ENCODE results near the gene SORBS2. TPM values are rescaled to one million over a fixed set of nuclear protein-coding genes. Genes with fewer than 3 reads are reported as not detected.
"Not testable (repeated sequence)": the region's sequence is repeated elsewhere in the genome, so short reads cannot be mapped to it uniquely, and the experiment has no call there.

Gene SORBS2
- total RNA-seq, 5 donors from 2014 or later (not counting 1 experiment from before 2014, with no cell fraction given), result 0.15 to 1.9 (median 0.98) TPM; not detected in 1

DNA sequence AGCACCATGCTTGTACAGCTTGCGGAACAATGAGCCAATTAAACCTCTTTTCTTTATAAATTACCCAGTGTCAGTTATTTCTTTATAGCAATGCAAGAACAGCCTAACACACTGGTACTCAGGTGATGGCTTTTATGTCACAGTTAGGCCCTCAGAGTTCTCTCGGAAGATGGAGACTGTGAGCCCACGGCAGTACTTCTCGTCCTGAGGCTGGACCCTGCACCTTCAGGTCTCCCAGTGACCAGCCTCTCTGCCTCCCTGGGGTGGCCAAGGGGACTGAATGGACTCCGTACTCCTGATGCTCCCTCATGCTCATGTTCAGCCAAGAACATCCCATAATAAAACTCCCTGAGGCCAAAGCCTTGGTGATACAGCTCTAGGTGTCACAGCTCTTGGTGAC is 251.7 kb downstream of the SORBS2 start:
- DNase-seq (no peak), ATAC-seq (replicated peaks in 1 of 4) (no peak)
- no peak overlapping the region for H3K4me3 Mint-ChIP-seq
- H3K9me3 ChIP-seq, result no peaks in the 10 kb centered on the region
- H3K4me1 Mint-ChIP-seq, result no peaks in the 10 kb centered on the region
- H3K36me3 Mint-ChIP-seq, result no peaks in the 10 kb centered on the region
- peaks cover 27 to 39% of the 10 kb centered on the region in 2 donors for H3K27me3 Mint-ChIP-seq
- H3K9me3 Mint-ChIP-seq, result peaks cover 0 to 5% (median 2%) of the 10 kb centered on the region in 3 donors
- no peak overlapping the region for H3K27ac ChIP-seq (ENCODE audit: low read length)
- CTCF ChIA-PET, result no interaction called here
- H3K36me3 ChIP-seq (ENCODE audit: control insufficient read depth in 2 of 2, extremely low read depth in 1 of 2, insufficient read depth in 1 of 2, low read length in 1 of 2), result no peaks in the 10 kb centered on the region
- no peaks in the 10 kb centered on the region for H3K4me1 ChIP-seq (ENCODE audit: control insufficient read depth in 1 of 2, extremely low read depth in 1 of 2, insufficient read depth in 2 of 2, low read length in 2 of 2)
- H3K4me3 ChIP-seq (ENCODE audit: control insufficient read depth in 1 of 2, extremely low read depth in 1 of 2, low read length in 1 of 2), result no peak overlapping the region
- peaks cover 0 to 9% of the 10 kb centered on the region in 2 experiments for H3K27me3 ChIP-seq (replicated peaks in 1 of 2; ENCODE audit: control insufficient read depth in 2 of 2, extremely low read depth in 1 of 2, insufficient read depth in 2 of 2, low read length in 1 of 2)
- 89% methylated on average over 4 of the region's 5 CpGs for WGBS (ENCODE audit: insufficient coverage)
- POLR2A ChIA-PET, result no interaction called here
- H3K27ac Mint-ChIP-seq, result no peak overlapping the region

DNA sequence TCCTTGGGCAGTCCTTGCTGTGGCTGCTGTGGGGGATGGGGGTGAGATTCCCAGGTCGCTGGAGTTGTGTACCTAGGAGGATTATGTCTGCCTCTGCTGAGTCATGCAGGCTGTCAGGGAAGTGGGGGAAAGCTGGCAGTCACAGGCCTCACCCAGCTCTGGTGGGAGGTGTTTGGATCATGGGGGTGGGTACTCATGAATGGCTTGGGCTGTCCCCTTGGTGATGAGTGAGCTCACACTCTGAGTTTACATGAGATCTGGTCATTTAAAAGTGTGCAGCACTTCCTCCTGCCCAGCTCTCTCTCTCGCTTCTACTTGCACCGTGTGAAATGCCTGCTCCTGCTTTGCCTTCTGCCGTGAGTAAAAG is 252.1 kb downstream of the SORBS2 start:
- no peaks in the 10 kb centered on the region for H3K4me1 Mint-ChIP-seq
- no peak overlapping the region for H3K4me3 Mint-ChIP-seq
- H3K27ac ChIP-seq (ENCODE audit: low read length), result no peak overlapping the region
- ChIA-PET CTCF (no interaction called here), POLR2A (no interaction called here)
- H3K9me3 Mint-ChIP-seq, result peaks cover 0 to 5% (median 2%) of the 10 kb centered on the region in 3 donors
- 72% methylated on average over 4 of the region's 4 CpGs for WGBS (ENCODE audit: insufficient coverage)
- ATAC-seq (replicated peaks in 1 of 4), result no peak
- H3K36me3 Mint-ChIP-seq, result no peaks in the 10 kb centered on the region
- H3K4me3 ChIP-seq (ENCODE audit: control insufficient read depth in 1 of 2, extremely low read depth in 1 of 2, low read length in 1 of 2), result no peak overlapping the region
- no peaks in the 10 kb centered on the region for H3K4me1 ChIP-seq (ENCODE audit: control insufficient read depth in 1 of 2, extremely low read depth in 1 of 2, insufficient read depth in 2 of 2, low read length in 2 of 2)
- no peak overlapping the region for H3K27ac Mint-ChIP-seq
- DNase-seq, result no peak
- no peaks in the 10 kb centered on the region for H3K36me3 ChIP-seq (ENCODE audit: control insufficient read depth in 2 of 2, extremely low read depth in 1 of 2, insufficient read depth in 1 of 2, low read length in 1 of 2)
- H3K27me3 Mint-ChIP-seq, result peaks cover 29 to 41% of the 10 kb centered on the region in 2 donors
- H3K27me3 ChIP-seq (replicated peaks in 1 of 2; ENCODE audit: control insufficient read depth in 2 of 2, extremely low read depth in 1 of 2, insufficient read depth in 2 of 2, low read length in 1 of 2), result peaks cover under 1 to 9% of the 10 kb centered on the region in 2 experiments
- H3K9me3 ChIP-seq, result no peaks in the 10 kb centered on the region

DNA sequence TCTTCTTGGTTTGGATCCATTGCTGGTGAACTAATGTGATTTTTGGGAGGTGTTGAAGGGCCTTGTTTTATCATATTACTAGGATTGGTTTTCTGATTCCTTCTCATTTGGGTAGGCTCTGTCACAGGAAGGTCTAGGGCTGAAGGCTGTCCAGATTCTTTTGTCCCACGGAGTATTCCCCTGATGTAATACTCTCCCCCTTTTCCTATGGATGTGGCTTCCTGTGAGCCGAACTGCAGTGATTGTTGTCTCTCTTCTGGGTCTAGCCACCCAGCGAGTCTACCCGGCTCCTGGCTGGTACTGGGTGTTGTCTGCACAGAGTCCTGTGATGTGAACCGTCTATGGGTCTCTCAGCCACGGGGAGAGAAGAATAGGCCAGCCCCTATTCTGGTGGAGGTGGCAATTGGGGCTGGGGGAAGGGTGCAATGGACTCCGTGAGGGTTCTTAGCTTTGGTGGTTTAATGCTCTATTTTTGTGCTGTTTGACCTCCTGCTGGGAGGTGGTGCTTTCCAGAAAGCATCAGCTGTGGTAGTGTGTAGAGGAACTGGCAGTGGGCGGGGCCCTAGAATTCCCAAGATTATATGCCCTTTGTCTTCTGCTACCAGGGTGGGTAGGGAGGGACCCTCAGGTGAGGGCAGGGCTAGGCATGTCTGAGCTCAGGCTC is 252.6 kb downstream of the SORBS2 start:
- POLR2A ChIA-PET; H3K27ac ChIP-seq (ENCODE audit: low read length); H3K27ac Mint-ChIP-seq; H3K4me3 ChIP-seq (ENCODE audit: control insufficient read depth in 1 of 2, extremely low read depth in 1 of 2, low read length in 1 of 2); DNase-seq; H3K9me3 Mint-ChIP-seq; H3K36me3 ChIP-seq (ENCODE audit: control insufficient read depth in 2 of 2, extremely low read depth in 1 of 2, insufficient read depth in 1 of 2, low read length in 1 of 2); ATAC-seq (replicated peaks in 1 of 4); H3K36me3 Mint-ChIP-seq; H3K27me3 ChIP-seq (replicated peaks in 1 of 2; ENCODE audit: control insufficient read depth in 2 of 2, extremely low read depth in 1 of 2, insufficient read depth in 2 of 2, low read length in 1 of 2); H3K4me1 Mint-ChIP-seq; H3K9me3 ChIP-seq; H3K4me3 Mint-ChIP-seq; H3K4me1 ChIP-seq (ENCODE audit: control insufficient read depth in 1 of 2, extremely low read depth in 1 of 2, insufficient read depth in 2 of 2, low read length in 2 of 2); CTCF ChIA-PET: not testable (repeated sequence)
- peaks cover 29 to 37% of the 10 kb centered on the region in 2 donors for H3K27me3 Mint-ChIP-seq
- WGBS (ENCODE audit: insufficient coverage), result 74% methylated on average over 6 of the region's 8 CpGs

DNA sequence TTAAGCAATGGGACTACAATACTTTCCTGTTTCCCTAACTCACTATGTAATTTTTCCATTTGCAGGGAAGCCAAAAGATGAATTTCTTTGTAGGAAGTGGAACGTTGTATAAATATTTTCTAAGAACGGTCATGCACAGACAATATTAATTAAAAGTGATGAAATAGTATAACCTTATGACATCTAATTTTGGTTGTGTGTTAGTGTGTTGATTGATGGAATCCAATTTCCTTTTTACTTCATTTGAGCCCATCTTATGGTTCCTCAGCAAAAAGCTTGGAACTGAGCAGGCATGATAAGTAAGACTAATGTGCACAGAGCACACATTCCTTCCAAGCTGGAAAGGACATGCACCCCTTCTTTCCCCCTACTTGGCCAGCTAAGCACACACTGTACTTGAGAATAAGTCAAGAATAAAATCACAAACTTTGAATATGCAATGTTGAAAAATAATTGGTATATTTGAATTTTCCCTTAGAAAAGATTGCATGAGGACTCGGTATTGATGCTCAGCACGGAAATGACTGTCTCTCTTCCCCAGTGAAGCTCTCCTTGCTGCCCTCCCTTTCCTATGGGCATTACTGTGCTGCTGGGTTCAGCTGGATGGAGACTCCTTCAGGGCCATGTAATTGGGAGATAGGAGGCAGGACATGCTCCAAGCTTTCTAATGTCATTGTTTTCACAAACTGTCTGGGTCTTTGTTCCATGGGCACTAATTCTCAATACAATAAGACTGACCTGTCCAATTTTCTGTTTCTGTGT is 257.4 kb downstream of the SORBS2 start:
- H3K9me3 ChIP-seq, result no peaks in the 10 kb centered on the region
- H3K27ac ChIP-seq (ENCODE audit: low read length), result no peak overlapping the region
- H3K36me3 ChIP-seq (ENCODE audit: control insufficient read depth in 2 of 2, extremely low read depth in 1 of 2, insufficient read depth in 1 of 2, low read length in 1 of 2), result no peaks in the 10 kb centered on the region
- H3K9me3 Mint-ChIP-seq, result no peaks in the 10 kb centered on the region
- ChIA-PET POLR2A (no interaction called here), CTCF (interaction anchor here in 1 of 2 donors (0.6 kb wide), 1 partner anchor 24 kb away, joined by 3 read pairs; no protein-coding TSS in a partner anchor)
- no CpG with 5 or more reads among the region's 4 CpGs for WGBS (ENCODE audit: insufficient coverage)
- H3K27me3 ChIP-seq (replicated peaks in 1 of 2; ENCODE audit: control insufficient read depth in 2 of 2, extremely low read depth in 1 of 2, insufficient read depth in 2 of 2, low read length in 1 of 2), result peaks cover 3 to 6% of the 10 kb centered on the region in 2 experiments
- no peak overlapping the region for H3K4me3 Mint-ChIP-seq
- no peaks in the 10 kb centered on the region for H3K4me1 ChIP-seq (ENCODE audit: control insufficient read depth in 1 of 2, extremely low read depth in 1 of 2, insufficient read depth in 2 of 2, low read length in 2 of 2)
- peaks cover 21 to 26% of the 10 kb centered on the region in 2 donors for H3K27me3 Mint-ChIP-seq
- no peaks in the 10 kb centered on the region for H3K36me3 Mint-ChIP-seq
- ATAC-seq (replicated peaks in 1 of 4) (no peak), DNase-seq (no peak)
- H3K4me1 Mint-ChIP-seq, result no peaks in the 10 kb centered on the region
- no peak overlapping the region for H3K27ac Mint-ChIP-seq
- H3K4me3 ChIP-seq (ENCODE audit: control insufficient read depth in 1 of 2, extremely low read depth in 1 of 2, low read length in 1 of 2), result no peak overlapping the region

DNA sequence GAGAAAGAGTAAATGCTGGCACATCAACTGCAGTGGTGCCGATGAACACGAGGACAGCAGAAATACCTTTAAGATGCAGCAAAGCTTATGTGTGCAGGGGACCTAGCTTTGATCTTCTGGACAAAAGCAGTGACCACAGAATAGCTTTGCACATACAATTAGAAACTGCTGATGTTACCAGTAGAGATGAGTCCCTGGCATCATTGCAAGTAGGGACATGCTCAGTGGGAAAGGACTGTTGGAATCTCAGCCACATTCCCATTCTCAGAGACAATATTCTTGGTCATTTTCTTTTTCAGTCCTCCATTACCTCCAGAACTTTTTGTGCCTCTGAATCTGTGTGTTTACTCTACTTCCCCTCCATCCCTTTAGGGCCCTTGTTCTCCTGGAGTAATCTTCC is 259.7 kb downstream of the SORBS2 start:
- DNase-seq, result no peak
- H3K9me3 Mint-ChIP-seq, result no peaks in the 10 kb centered on the region
- H3K36me3 Mint-ChIP-seq, result no peaks in the 10 kb centered on the region
- H3K36me3 ChIP-seq (ENCODE audit: control insufficient read depth in 2 of 2, extremely low read depth in 1 of 2, insufficient read depth in 1 of 2, low read length in 1 of 2), result no peaks in the 10 kb centered on the region
- no peak for ATAC-seq (replicated peaks in 1 of 4)
- CTCF ChIA-PET, result no interaction called here
- H3K27me3 Mint-ChIP-seq, result peaks cover 7 to 8% of the 10 kb centered on the region in 2 donors
- H3K4me1 ChIP-seq (ENCODE audit: control insufficient read depth in 1 of 2, extremely low read depth in 1 of 2, insufficient read depth in 2 of 2, low read length in 2 of 2), result no peaks in the 10 kb centered on the region
- H3K9me3 ChIP-seq, result no peaks in the 10 kb centered on the region
- POLR2A ChIA-PET, result no interaction called here
- H3K27me3 ChIP-seq (replicated peaks in 1 of 2; ENCODE audit: control insufficient read depth in 2 of 2, extremely low read depth in 1 of 2, insufficient read depth in 2 of 2, low read length in 1 of 2), result peaks cover 3 to 6% of the 10 kb centered on the region in 2 experiments
- H3K4me3 ChIP-seq (ENCODE audit: control insufficient read depth in 1 of 2, extremely low read depth in 1 of 2, low read length in 1 of 2), result no peak overlapping the region
- H3K4me3 Mint-ChIP-seq, result no peak overlapping the region
- WGBS (ENCODE audit: insufficient coverage), result 90% methylated on average over 2 of the region's 2 CpGs
- no peak overlapping the region for H3K27ac ChIP-seq (ENCODE audit: low read length)
- H3K4me1 Mint-ChIP-seq, result no peaks in the 10 kb centered on the region
- H3K27ac Mint-ChIP-seq, result no peak overlapping the region

DNA sequence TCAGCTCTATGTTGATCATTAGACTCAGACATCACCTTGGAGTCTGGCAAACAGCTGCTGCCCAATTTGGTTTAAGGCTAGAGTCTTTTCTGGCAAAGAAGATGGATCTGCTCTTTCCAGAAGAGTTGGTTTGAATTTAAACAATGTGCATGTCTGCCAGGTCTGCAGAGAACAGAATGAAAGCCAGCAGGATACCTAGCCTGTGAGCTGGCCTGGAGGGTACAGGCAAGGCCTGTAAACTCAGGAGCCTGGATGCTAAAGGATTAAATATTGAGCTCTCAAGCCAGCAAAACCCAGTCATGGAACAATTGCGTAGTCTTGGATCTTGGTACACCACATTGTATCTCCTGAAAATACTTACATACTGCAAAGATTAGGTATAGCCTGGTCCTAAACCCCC is 261.1 kb downstream of the SORBS2 start:
- H3K9me3 Mint-ChIP-seq, result no peaks in the 10 kb centered on the region
- no peaks in the 10 kb centered on the region for H3K9me3 ChIP-seq
- no peaks in the 10 kb centered on the region for H3K4me1 ChIP-seq (ENCODE audit: control insufficient read depth in 1 of 2, extremely low read depth in 1 of 2, insufficient read depth in 2 of 2, low read length in 2 of 2)
- H3K4me3 Mint-ChIP-seq, result no peak overlapping the region
- no peaks in the 10 kb centered on the region for H3K4me1 Mint-ChIP-seq
- CTCF ChIA-PET, result no interaction called here
- H3K27ac Mint-ChIP-seq, result no peak overlapping the region
- H3K27me3 Mint-ChIP-seq, result peaks cover 2 to 7% of the 10 kb centered on the region in 2 donors
- peaks cover 3 to 6% of the 10 kb centered on the region in 2 experiments for H3K27me3 ChIP-seq (replicated peaks in 1 of 2; ENCODE audit: control insufficient read depth in 2 of 2, extremely low read depth in 1 of 2, insufficient read depth in 2 of 2, low read length in 1 of 2)
- no peak for ATAC-seq (replicated peaks in 1 of 4)
- H3K27ac ChIP-seq (ENCODE audit: low read length), result no peak overlapping the region
- WGBS (ENCODE audit: insufficient coverage), result no CpG with 5 or more reads among the region's 1 CpG
- no peak overlapping the region for H3K4me3 ChIP-seq (ENCODE audit: control insufficient read depth in 1 of 2, extremely low read depth in 1 of 2, low read length in 1 of 2)
- no peaks in the 10 kb centered on the region for H3K36me3 Mint-ChIP-seq
- DNase-seq, result no peak
- POLR2A ChIA-PET, result no interaction called here
- no peaks in the 10 kb centered on the region for H3K36me3 ChIP-seq (ENCODE audit: control insufficient read depth in 2 of 2, extremely low read depth in 1 of 2, insufficient read depth in 1 of 2, low read length in 1 of 2)
